OCI-LY3 (cell line): ENCODE data around the gene DENND5A.

Experiments used
- CTCF ChIP-seq: fragments of 200-600, 300-600 bp; sonication (generic); IDR thresholded peaks from 2 replicates; pipeline ENCODE4 v1.5.1; 2014; ENCODE audit warnings: antibody characterized with exemption, low read length, low read depth
- EZH2phosphoT487 ChIP-seq: fragments of 200-600 bp; shearing (Covaris generic); IDR thresholded peaks from 2 replicates; pipeline ENCODE4 v1.6.1; 2018; ENCODE audit warnings: antibody characterized with exemption, mixed run types, low read depth

DNA sequence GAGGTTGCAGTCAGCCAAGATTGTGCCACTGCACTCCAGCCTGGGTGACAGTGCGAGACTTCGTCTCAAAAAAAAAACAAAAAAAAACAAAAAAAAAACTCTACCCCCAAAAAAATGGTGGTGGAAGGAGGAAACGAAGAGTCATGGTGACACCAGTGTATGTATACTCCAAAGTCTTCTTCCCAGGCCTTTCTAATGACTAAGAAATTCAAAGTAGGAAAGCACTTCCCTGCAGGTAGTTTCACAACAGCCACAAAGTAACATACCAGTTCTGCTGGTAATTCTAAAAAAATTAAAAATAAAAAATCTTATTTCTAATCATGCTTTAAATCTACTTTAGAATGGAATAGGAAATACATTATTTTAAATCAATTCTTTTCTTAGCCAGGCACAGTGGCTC is 72.6 kb downstream of the DENND5A start:
- TF ChIP-seq CTCF (no peak), EZH2phosphoT487 (no peak)
